ENCODE measurements around the gene CHRNA9. TPM values are rescaled to one million over a fixed set of nuclear protein-coding genes. Genes with fewer than 3 reads are reported as not detected.

Gene CHRNA9
- total RNA-seq, 1 donor from 2014 or later: 0.43 TPM

DNA sequence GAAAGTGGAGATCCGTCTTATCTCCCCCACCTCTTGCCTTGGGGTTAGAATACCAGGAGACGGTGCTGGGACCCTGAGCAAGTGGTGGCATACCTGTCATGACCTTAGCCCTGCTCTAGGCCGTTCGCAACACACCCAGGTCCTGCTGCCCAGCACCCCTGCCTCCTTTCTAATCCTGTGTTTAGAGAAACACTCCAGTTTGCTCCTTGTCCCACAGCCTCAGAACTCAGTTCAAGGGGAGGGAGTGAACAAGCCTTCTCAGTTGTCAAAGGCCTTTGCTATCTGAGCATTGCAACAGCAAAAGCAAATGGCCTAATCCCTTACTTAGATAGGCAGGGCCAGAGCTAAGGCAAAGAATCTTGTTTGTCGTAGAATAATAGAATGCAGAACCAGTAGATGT is 67.9 kb downstream of the CHRNA9 start:
- H3K27ac Mint-ChIP-seq: peak overlapping the region; percentile 5
- no peak for DNase-seq (ENCODE audit: low spot score, unreplicated experiment)
- no peak overlapping the region for H3K4me3 Mint-ChIP-seq (ENCODE audit: low read depth)
- H3K27me3 Mint-ChIP-seq: no peaks in the 10 kb centered on the region
- H3K9me3 Mint-ChIP-seq (ENCODE audit: low read depth): peaks cover 13% of the 10 kb centered on the region
- peaks cover 21% of the 10 kb centered on the region for H3K4me1 Mint-ChIP-seq (ENCODE audit: low read depth)
- no peak for TF ChIP-seq CTCF (IDR thresholded peaks at IDR 0.05; ENCODE audit: unreplicated experiment)
- peaks cover 2% of the 10 kb centered on the region for H3K36me3 Mint-ChIP-seq (ENCODE audit: insufficient read depth)

Other genes with a start within 250 kb of the CHRNA9 start
- gene RHOH, start 138.3 kb upstream of the CHRNA9 start, total RNA-seq: 4.5 and 5.5 TPM in 2 replicates

Measured in progenitor cell of endocrine pancreas (in vitro differentiated cells).